Lower leg skin (tissue), 4 donors: Measurements from ENCODE around the gene TKTL1. TPM values are rescaled to one million over a fixed set of nuclear protein-coding genes. Genes with fewer than 3 reads are reported as not detected.
"Not testable (repeated sequence)": the region's sequence is repeated elsewhere in the genome, so short reads cannot be mapped to it uniquely, and the experiment has no call there.

Source experiments
- DNase-seq, 2 donors: peaks; one replicate each; pipeline ENCODE4 v3.0.0-alpha.2; 2019; ENCODE audit warnings: low spot score in 2 of 2
- H3K4me3 ChIP-seq: fragments of 200-600 bp; sonication (generic); 2 replicates; pipeline ENCODE4 v1.5.1; 2017; ENCODE audit warnings: mild to moderate bottlenecking, low read depth; ENCODE audit not compliant: poor library complexity, severe bottlenecking
- CTCF ChIP-seq, 3 donors: fragments of 450-650 bp; IDR thresholded peaks; one replicate each; pipeline ENCODE4 v1.5.1; 2016; ENCODE audit warnings: antibody characterized with exemption in 3 of 3, mild to moderate bottlenecking in 3 of 3, moderate library complexity in 2 of 3
- POLR2A ChIP-seq, 2 donors: fragments of 450-650 bp; IDR thresholded peaks; one replicate each; pipeline ENCODE4 v1.6.1; 2016 to 2017; ENCODE audit warnings: antibody characterized with exemption in 2 of 2, mild to moderate bottlenecking in 1 of 2, moderate library complexity in 1 of 2
- WGBS, 2 donors: methylation state at CpG; one replicate each; pipeline ENCODE4 v1.1.5; 2018; 5-methylcytosine and 5-hydroxymethylcytosine counted together
- intact Hi-C: fragments of 100-400 bp; cut with DNase I; formaldehyde crosslinking; loops from one replicate; pipeline ENCODE4 v1.15.0; 2023; ENCODE audit warnings: low total_unique reads
- total RNA-seq, 4 donors: library from RNA; depleted of rRNA; stranded (reverse); fragments of >200 nt; gene quantifications; one replicate each; pipeline ENCODE4 v1.1.0, GENCODE V29; 2016

TKTL1 gene
- 1 to 10 TPM in 1 of 4 donors, under 1 TPM in 2, not detected in 1; 0.42 to 1.1 (median 0.46) TPM for total RNA-seq

DNA sequence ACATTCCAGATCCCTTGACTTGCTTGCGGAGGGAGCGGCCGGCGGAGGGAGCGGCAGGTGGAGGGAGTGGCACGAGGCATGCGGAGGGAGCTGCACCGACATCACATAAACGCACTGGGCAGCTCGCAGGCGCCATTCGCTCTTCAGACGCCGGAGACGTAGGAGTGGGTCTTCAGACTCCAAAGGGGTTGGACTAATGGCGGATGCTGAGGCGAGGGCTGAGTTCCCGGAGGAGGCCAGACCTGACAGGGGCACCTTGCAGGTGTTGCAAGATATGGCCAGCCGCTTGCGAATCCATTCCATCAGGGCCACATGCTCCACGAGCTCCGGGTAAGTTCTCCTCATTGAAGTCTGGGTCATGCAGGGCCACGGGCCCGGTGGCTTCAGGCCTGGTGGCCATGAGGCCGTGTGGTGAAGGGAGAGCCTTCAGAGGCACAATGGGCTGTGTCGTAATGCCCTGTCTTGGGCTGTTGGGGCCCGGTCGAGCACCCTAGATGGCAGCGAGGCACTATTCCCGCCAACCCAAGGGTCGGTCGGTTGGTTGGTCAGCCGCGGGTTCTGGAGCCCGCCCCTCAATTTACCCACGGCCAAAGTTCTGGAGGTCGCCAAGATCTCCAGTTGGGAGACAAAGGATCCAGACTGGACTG is at the start of gene TKTL1:
TSS of gene TKTL1 (plus strand) at position 132 of the 647 bp plus-strand sequence. CDS start at position 197, 65 bp downstream.
- H3K4me3 ChIP-seq, result no peak within 1 kb of the TSS
- TF ChIP-seq CTCF (IDR thresholded peaks at IDR 0.05) (no peak), POLR2A (IDR thresholded peaks at IDR 0.05) (no peak)
- WGBS, 2 donors, result 95 to 97% methylated on average over 37 of the region's 37 CpGs
- intact Hi-C loops, result no loop called here
- no peak for DNase-seq

GRCh38 chrX:154247377-154248045 is 48.1 kb upstream of the TKTL1 start:
- H3K4me3 ChIP-seq, DNase-seq, intact Hi-C loops: not testable (repeated sequence)
- WGBS, 2 donors, result 78% methylated on average over 4 of the region's 17 CpGs; no CpG with 5 or more reads in 1 of the 2 donors

- intact Hi-C loops, result not testable (repeated sequence)
- WGBS, 2 donors, result no CpG with 5 or more reads among the region's 10 CpGs
Observed at GRCh38 chrX:154248076-154248475, 47.5 kb upstream of the TKTL1 start.

DNA sequence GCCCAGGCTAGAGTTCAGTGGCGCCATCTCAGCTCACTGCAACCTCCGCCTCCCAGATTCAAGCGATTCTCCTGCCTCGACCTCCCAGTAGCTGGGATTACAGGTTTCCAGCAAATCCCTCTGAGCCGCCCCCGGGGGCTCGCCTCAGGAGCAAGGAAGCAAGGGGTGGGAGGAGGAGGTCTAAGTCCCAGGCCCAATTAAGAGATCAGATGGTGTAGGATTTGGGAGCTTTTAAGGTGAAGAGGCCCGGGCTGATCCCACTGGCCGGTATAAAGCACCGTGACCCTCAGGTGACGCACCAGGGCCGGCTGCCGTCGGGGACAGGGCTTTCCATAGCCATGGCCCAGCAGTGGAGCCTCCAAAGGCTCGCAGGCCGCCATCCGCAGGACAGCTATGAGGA is 38.3 kb upstream of the TKTL1 start, which contains the start of gene OPN1MW3:
TSS of gene OPN1MW3 (plus strand) at position 301 of the 400 bp plus-strand sequence. CDS start at position 339, 38 bp downstream.
- DNase-seq, H3K4me3 ChIP-seq, intact Hi-C loops: not testable (repeated sequence)
- no CpG with 5 or more reads among the region's 17 CpGs for WGBS, 2 donors

More at GRCh38 chrX:154248076-154248475, 47.5 kb upstream of the TKTL1 start:
- not testable (repeated sequence) for DNase-seq, H3K4me3 ChIP-seq

DNA sequence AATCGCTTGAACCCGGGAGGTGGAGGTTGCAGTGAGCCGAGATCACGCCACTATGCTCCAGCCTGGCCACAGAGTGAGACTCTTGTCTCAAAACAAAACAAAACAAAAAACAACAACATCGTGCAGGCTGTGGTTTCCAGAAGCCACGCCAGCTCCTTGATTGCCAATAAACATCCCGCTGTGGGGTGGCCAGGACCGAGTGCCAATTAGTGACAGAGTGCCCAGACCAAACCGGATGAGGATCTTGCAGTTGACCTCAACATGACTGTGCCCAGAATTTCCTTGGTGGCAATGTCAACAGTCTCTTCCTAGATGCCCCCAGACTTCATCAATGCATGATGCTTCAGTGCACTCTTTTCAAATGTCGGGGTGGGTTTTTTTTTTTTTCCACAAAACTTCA is 36.9 kb upstream of the TKTL1 start:
- DNase-seq, H3K4me3 ChIP-seq, intact Hi-C loops: not testable (repeated sequence)
- no CpG with 5 or more reads among the region's 10 CpGs for WGBS, 2 donors

DNA sequence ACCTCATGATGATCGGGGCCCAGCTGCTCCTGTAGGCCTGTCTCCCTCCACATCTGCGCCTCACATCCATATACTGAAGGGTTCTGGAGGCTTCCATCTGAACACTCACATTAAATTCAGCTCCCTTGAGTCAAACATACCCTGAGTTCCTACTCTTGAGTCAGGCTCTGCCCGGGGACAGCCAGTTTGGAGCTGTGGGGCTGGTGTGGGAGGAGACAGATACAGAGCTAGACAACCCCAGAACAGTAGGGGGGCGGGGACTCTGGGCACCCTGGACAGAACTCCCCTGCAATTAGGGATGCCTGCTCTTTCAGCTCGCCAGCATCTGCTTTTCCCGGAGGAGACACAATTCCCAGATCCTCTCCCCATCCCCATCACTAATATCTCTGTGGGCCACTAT is 32.5 kb upstream of the TKTL1 start:
- DNase-seq, intact Hi-C loops, H3K4me3 ChIP-seq: not testable (repeated sequence)
- no CpG with 5 or more reads among the region's 6 CpGs for WGBS, 2 donors

- DNase-seq, intact Hi-C loops, H3K4me3 ChIP-seq: not testable (repeated sequence)
- no CpG with 5 or more reads among the region's 3 CpGs for WGBS, 2 donors
Observed at GRCh38 chrX:154269245-154269644, 26.4 kb upstream of the TKTL1 start.

DNA sequence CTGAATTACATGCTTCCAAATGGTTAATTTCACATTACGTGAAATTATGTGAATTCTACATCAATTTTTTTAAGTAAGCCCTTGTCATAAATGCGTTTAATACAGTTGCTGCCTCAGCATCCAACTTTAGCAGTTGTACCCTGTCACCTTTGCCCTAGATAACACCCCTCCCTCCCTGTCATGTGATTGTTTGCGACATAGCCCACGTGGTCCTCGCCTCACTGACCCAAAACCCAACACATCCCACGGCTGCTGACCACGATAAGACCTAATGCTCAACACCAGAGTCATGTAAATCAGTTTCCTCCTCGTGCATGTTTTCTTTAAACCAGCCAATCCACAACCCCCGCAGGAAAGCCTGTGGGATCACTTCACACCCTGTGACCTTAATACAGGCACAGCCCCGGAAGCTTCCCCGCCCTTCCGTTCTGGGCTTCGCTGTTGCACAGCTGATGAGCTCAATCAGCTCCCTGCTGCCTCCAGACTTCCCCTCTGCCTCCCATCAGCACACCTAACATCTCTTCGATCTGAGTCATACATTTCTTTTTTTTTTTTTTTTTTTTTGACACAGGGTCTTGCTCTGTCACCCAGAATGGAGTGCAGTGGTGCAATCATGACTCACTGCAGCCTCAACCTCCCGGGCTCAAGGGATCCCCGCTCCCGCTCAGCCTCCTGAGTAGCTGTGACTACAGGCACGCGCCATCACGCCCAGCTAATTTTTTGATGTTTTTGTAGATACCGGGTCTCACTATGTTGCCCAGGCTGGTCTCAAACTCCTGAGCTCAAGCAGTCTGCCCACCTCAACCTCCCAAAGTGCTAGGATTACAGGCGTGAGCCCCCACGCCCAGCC is 10.9 kb upstream of the TKTL1 start:
- H3K4me3 ChIP-seq, DNase-seq, intact Hi-C loops: not testable (repeated sequence)
- no CpG with 5 or more reads among the region's 23 CpGs for WGBS, 2 donors

DNA sequence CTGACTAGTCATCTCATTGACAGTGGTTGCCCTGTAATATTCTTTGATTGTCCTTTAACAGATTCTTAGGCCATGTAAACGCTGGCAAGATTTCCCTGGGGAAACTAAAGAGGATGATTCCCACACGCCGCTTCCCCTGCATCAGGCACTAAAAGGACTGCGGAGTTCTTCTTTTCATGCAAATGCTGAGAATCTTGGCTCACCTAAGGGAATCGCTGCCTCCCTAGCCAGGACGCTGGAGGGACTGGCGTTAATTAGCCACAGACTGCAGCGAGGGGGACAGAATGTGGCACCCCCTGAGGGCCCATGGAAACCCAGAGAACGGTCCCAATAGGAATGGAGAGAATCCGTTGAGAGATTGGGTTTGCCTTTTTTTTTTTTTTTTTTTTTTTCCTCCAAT is 9.2 kb upstream of the TKTL1 start:
- DNase-seq, H3K4me3 ChIP-seq, intact Hi-C loops: not testable (repeated sequence)
- WGBS, 2 donors, result no CpG with 5 or more reads among the region's 10 CpGs
